ENCODE results near the gene VEGFB.

GRCh38 chr11:64238999-64239398, 4.6 kb downstream of the VEGFB start:
- no peak for TF ChIP-seq ZNF274 (IDR thresholded peaks at IDR 0.05; ENCODE audit: low read depth, low read length)
- no peak for TF ChIP-seq YY1 (IDR thresholded peaks at IDR 0.05; ENCODE audit: insufficient read depth, insufficient read length)
- no peak for TF ChIP-seq SUZ12 (IDR thresholded peaks at IDR 0.05; ENCODE audit: extremely low read depth, insufficient read depth, insufficient read length)

All from NT2/D1 (cell line).